Loucy (cell line): ENCODE measurements around the gene KIF1B.

ENCODE experiments used
- CTCF ChIP-seq: fragments of 200-600 bp; sonication (generic); conservative IDR thresholded peaks from 2 replicates; pipeline ENCODE4 v1.5.1; 2014; ENCODE audit warnings: mild to moderate bottlenecking, antibody characterized with exemption, low read length
- EZH2phosphoT487 ChIP-seq: fragments of 200-600 bp; IDR thresholded peaks from 2 replicates; pipeline ENCODE4 v1.6.1; 2018; ENCODE audit warnings: antibody characterized with exemption, mild to moderate bottlenecking, moderate library complexity, borderline replicate concordance

GRCh38 chr1:10189659-10190058 is 20.7 kb upstream of the KIF1B start:
- TF ChIP-seq CTCF (no peak), EZH2phosphoT487 (no peak)
